Endothelial cell of umbilical vein (primary cell): ENCODE data around the gene REEP3. TPM values are rescaled to one million over a fixed set of nuclear protein-coding genes. Genes with fewer than 3 reads are reported as not detected.
"Not testable (repeated sequence)": the region's sequence is repeated elsewhere in the genome, so short reads cannot be mapped to it uniquely, and the experiment has no call there.

Experiments used
- BruUV-seq: library from RNA; stranded (reverse); fragments of 400-500 nt; replicated peaks from 2 replicates; lab custom pipeline; 2021; lab: Mats Ljungman, UMichigan
- CTCF ChIA-PET: fragments of 300-600, 350-600 bp; sonication (Branson Sonifier 250); formaldehyde crosslinking; loops from one replicate; lab custom pipeline; 2021; ENCODE audit warnings: antibody characterized with exemption, inconsistent platforms; lab: Charles Lee
- POLR2A ChIA-PET: fragments of 300-600, 350-600 bp; sonication (Branson Sonifier 250); formaldehyde crosslinking; loops from one replicate; lab custom pipeline; 2021; ENCODE audit warnings: antibody characterized with exemption, inconsistent platforms; lab: Charles Lee
- DNase-seq: peaks from one replicate; pipeline ENCODE4 v3.0.0-alpha.2; 2011; ENCODE audit warnings: low read depth, low spot score
- FAIRE-seq: peaks from 2 replicates; lab custom pipeline; 2011; peaks lifted over from hg19 to GRCh38; lab: Jason Lieb, UNC
- H2AFZ ChIP-seq: 2 replicates; pipeline ENCODE4 v1.6.0; 2012; ENCODE audit warnings: low read depth, low read length, control low read depth, inconsistent platforms
- H3K27ac ChIP-seq: 2 replicates; pipeline ENCODE4 v1.5.1; 2011; ENCODE audit warnings: low read depth, mild to moderate bottlenecking, control low read depth, low read length, moderate library complexity; ENCODE audit not compliant: insufficient read depth
- H3K27me3 ChIP-seq, 2 experiments: 2 replicates each; pipeline versions ENCODE4 v1.6.0 to v1.6.1; 2011; ENCODE audit warnings: low read length in 2 of 2, mixed read lengths in 1 of 2; ENCODE audit not compliant: control insufficient read depth in 2 of 2, insufficient read depth in 2 of 2
- H3K36me3 ChIP-seq, 2 experiments: 2 replicates in 1 of 2; 3 replicates in 1 of 2; pipeline ENCODE4 v1.5.1; 2011; ENCODE audit warnings: low read length in 2 of 2, mild to moderate bottlenecking in 1 of 2, moderate library complexity in 1 of 2; ENCODE audit not compliant: control insufficient read depth in 2 of 2, insufficient read depth in 2 of 2; ENCODE audit errors: extremely low read depth in 1 of 2
- H3K4me1 ChIP-seq: 3 replicates; pipeline ENCODE4 v1.5.1; 2011; ENCODE audit warnings: mild to moderate bottlenecking, low read length; ENCODE audit not compliant: control insufficient read depth, insufficient read depth; ENCODE audit errors: extremely low read depth
- H3K4me2 ChIP-seq: 2 replicates; pipeline ENCODE4 v1.6.1; 2011; ENCODE audit warnings: low read length, control low read depth, mixed read lengths; ENCODE audit not compliant: insufficient read depth
- H3K4me3 ChIP-seq, 3 experiments: fragments of 200-600 bp in 1 of 3; sonication (generic), shearing (Covaris generic) in 1 of 3; replicated peaks in 1 of 3; 2 replicates each; pipeline ENCODE4 v1.5.1; 2011 to 2016; ENCODE audit warnings: control low read depth in 3 of 3, low read length in 3 of 3, mild to moderate bottlenecking in 2 of 3, inconsistent platforms in 1 of 3, low read depth in 1 of 3, moderate library complexity in 1 of 3; ENCODE audit not compliant: insufficient read depth in 1 of 3
- H3K79me2 ChIP-seq: 2 replicates; pipeline ENCODE4 v1.6.0; 2012; ENCODE audit warnings: low read length, inconsistent platforms; ENCODE audit not compliant: control insufficient read depth, insufficient read depth
- H3K9ac ChIP-seq: replicated peaks from 2 replicates; pipeline ENCODE3; 2011; ENCODE audit warnings: low read length, control low read depth; ENCODE audit not compliant: insufficient read depth; ENCODE audit errors: extremely low read depth
- H3K9me1 ChIP-seq: replicated peaks from 3 replicates; pipeline ENCODE4 v1.6.0; 2011; ENCODE audit warnings: mild to moderate bottlenecking, low read length; ENCODE audit not compliant: control insufficient read depth, insufficient read depth; ENCODE audit errors: extremely low read depth
- H3K9me3 ChIP-seq: replicated peaks from 2 replicates; pipeline ENCODE4 v1.5.1; 2012; ENCODE audit warnings: low read length, inconsistent platforms; ENCODE audit not compliant: control insufficient read depth, insufficient read depth
- H4K20me1 ChIP-seq: replicated peaks from 2 replicates; pipeline ENCODE3; 2011; ENCODE audit warnings: mild to moderate bottlenecking, low read length; ENCODE audit not compliant: control insufficient read depth, insufficient read depth; ENCODE audit errors: extremely low read depth
- CTCF ChIP-seq, 2 donors: IDR thresholded peaks; 1 replicate in 1 of 2; 2 replicates in 1 of 2; pipeline ENCODE4 v1.5.1; 2011; ENCODE audit warnings: low read length in 2 of 2, mild to moderate bottlenecking in 2 of 2, moderate library complexity in 2 of 2, control low read depth in 1 of 2, inconsistent platforms in 1 of 2, low read depth in 1 of 2; ENCODE audit not compliant: insufficient read depth in 1 of 2; ENCODE audit errors: extremely low read depth in 1 of 2
- EZH2 ChIP-seq: IDR thresholded peaks from 2 replicates; pipeline ENCODE4 v1.6.1; 2012; ENCODE audit warnings: borderline replicate concordance, low read depth, mild to moderate bottlenecking, moderate library complexity, low read length, inconsistent platforms; ENCODE audit not compliant: severe bottlenecking
- FOS ChIP-seq: IDR thresholded peaks from 2 replicates; pipeline ENCODE4 v1.6.1; 2011; ENCODE audit warnings: mild to moderate bottlenecking, low read length, moderate library complexity, borderline replicate concordance; ENCODE audit not compliant: insufficient read depth
- GATA2 ChIP-seq: IDR thresholded peaks from 2 replicates; pipeline ENCODE4 v1.7.0; 2011; ENCODE audit warnings: low read depth, mild to moderate bottlenecking, moderate library complexity, mixed read lengths, low read length; ENCODE audit not compliant: insufficient read length, insufficient read depth
- JUN ChIP-seq: IDR thresholded peaks from 2 replicates; pipeline ENCODE4 v1.6.1; 2011; ENCODE audit warnings: borderline replicate concordance, low read depth; ENCODE audit not compliant: insufficient read length, insufficient read depth
- MAX ChIP-seq: IDR thresholded peaks from 2 replicates; pipeline ENCODE4 v1.6.1; 2011; ENCODE audit not compliant: insufficient read depth, insufficient read length
- MYC ChIP-seq: IDR thresholded peaks from one replicate; pipeline ENCODE4 v1.6.1; 2011; ENCODE audit warnings: mild to moderate bottlenecking, low read depth, low read length
- POLR2A ChIP-seq: IDR thresholded peaks from 2 replicates; pipeline ENCODE4 v1.6.1; 2012; ENCODE audit warnings: low read depth, mild to moderate bottlenecking, control low read depth, low read length
- POLR2AphosphoS5 ChIP-seq: IDR thresholded peaks from 2 replicates; pipeline ENCODE4 v1.6.1; 2012; ENCODE audit warnings: low read depth, mild to moderate bottlenecking, control low read depth, low read length, moderate library complexity; ENCODE audit not compliant: insufficient read depth
- dilution Hi-C: fragments of 300-500 bp; cut with MboI; formaldehyde crosslinking; loops from one replicate; pipeline ENCODE4 v1.15.0; 2019; ENCODE audit warnings: low sequenced_read_pairs; ENCODE audit not compliant: extremely low pct_ligation_motif_present
- intact Hi-C: fragments of 100-400 bp; cut with micrococcal nuclease; formaldehyde crosslinking; loops from one replicate; pipeline ENCODE4 v1.10.0; 2022
- polyA plus RNA-seq, 4 experiments: library from polyadenylated mRNA; depleted of rRNA in 3 of 4; stranded (reverse) in 3 of 4; unstranded in 1 of 4; fragments of >200 nt; gene quantifications; 2 replicates each; pipeline versions ENCODE4 v1.2.1 to v1.2.3, GENCODE V29; 2011 to 2012; ENCODE audit warnings: missing spikeins in 1 of 4
- total RNA-seq: library from RNA; stranded (reverse); gene quantifications from 2 replicates; pipeline ENCODE4 v1.2.3, GENCODE V29; 2021

Gene REEP3
- total and polyA plus RNA-seq, 2 donors (not counting 3 experiments of a cell fraction or from before 2014, with no cell fraction given): 12.3 to 48.3 TPM

GRCh38 chr10:63500551-63500950 is 20.6 kb upstream of the REEP3 start:
- H3K4me2 ChIP-seq, dilution Hi-C loops, H2AFZ ChIP-seq, H3K27me3 ChIP-seq, H3K4me1 ChIP-seq, POLR2A ChIA-PET, H3K9me1 ChIP-seq, H3K36me3 ChIP-seq, FAIRE-seq, BruUV-seq, H3K9me3 ChIP-seq, H3K4me3 ChIP-seq, H3K27ac ChIP-seq, H4K20me1 ChIP-seq, H3K9ac ChIP-seq, DNase-seq, intact Hi-C loops: not testable (repeated sequence)
- CTCF ChIA-PET: interaction anchor here (1.6 kb wide), 1 partner anchor 15 kb away, joined by 3 read pairs; no protein-coding TSS in a partner anchor
- H3K79me2 ChIP-seq: peaks cover 56% of the 10 kb centered on the region

- H3K9ac ChIP-seq: no peak overlapping the region
- H3K9me3 ChIP-seq: no peaks in the 10 kb centered on the region
- no peak for DNase-seq
- no peak for FAIRE-seq
- H3K27ac ChIP-seq: no peak overlapping the region
- peaks cover 60% of the 10 kb centered on the region for H3K79me2 ChIP-seq
- CTCF ChIA-PET: interaction anchor here (0.7 kb wide), 1 partner anchor 210 kb away, joined by 3 read pairs; no protein-coding TSS in a partner anchor
- peaks cover 2% of the 10 kb centered on the region for H4K20me1 ChIP-seq
- dilution Hi-C loops: no loop called here
- H2AFZ ChIP-seq: no peak overlapping the region
- no peak overlapping the region for H3K4me3 ChIP-seq
- no peaks in the 10 kb centered on the region for H3K4me1 ChIP-seq
- TF ChIP-seq POLR2A (no peak), MAX (no peak), FOS (no peak), GATA2 (no peak), JUN (no peak), POLR2AphosphoS5 (no peak), MYC (no peak), EZH2 (no peak), CTCF (IDR thresholded peaks at IDR 0.05; ENCODE audit: extremely low read depth in 1 of 2, insufficient read depth in 1 of 2, low read depth in 1 of 2, low read length in 2 of 2) (no peak)
- no peaks in the 10 kb centered on the region for H3K36me3 ChIP-seq
- no TSS peak for BruUV-seq
- no peaks in the 10 kb centered on the region for H3K27me3 ChIP-seq
- POLR2A ChIA-PET: no interaction called here
- no peak overlapping the region for H3K4me2 ChIP-seq
- intact Hi-C loops: no loop called here
- H3K9me1 ChIP-seq: no peaks in the 10 kb centered on the region
These were observed 19.2 kb upstream of the REEP3 start for GRCh38 chr10:63501954-63502353.
